Fibroblast of pulmonary artery (primary cell): ENCODE data around the gene B3GNT2.
A peak's percentile ranks its signal among the peaks of the same experiment; 100 is the strongest.

Experiments used
- DNase-seq: peaks from one replicate; pipeline ENCODE4 v3.0.0-alpha.2; 2010; ENCODE audit warnings: low read depth
- H3K4me3 ChIP-seq: replicated peaks from 2 replicates; pipeline ENCODE4 v1.5.1; 2011; ENCODE audit warnings: low read depth, mild to moderate bottlenecking, control low read depth, low read length, moderate library complexity
- TF ChIP-seq, protein P1 (sequence below): IDR thresholded peaks from 2 replicates; pipeline ENCODE4 v1.5.1; 2011; ENCODE audit warnings: mild to moderate bottlenecking, control low read depth, low read length, inconsistent platforms; ENCODE audit errors: missing control alignments

Gene B3GNT2

GRCh38 chr2:62215306-62216064 lies 19.6 kb downstream of the B3GNT2 start:
- no peak overlapping the region for H3K4me3 ChIP-seq
- TF ChIP-seq, protein P1, sequence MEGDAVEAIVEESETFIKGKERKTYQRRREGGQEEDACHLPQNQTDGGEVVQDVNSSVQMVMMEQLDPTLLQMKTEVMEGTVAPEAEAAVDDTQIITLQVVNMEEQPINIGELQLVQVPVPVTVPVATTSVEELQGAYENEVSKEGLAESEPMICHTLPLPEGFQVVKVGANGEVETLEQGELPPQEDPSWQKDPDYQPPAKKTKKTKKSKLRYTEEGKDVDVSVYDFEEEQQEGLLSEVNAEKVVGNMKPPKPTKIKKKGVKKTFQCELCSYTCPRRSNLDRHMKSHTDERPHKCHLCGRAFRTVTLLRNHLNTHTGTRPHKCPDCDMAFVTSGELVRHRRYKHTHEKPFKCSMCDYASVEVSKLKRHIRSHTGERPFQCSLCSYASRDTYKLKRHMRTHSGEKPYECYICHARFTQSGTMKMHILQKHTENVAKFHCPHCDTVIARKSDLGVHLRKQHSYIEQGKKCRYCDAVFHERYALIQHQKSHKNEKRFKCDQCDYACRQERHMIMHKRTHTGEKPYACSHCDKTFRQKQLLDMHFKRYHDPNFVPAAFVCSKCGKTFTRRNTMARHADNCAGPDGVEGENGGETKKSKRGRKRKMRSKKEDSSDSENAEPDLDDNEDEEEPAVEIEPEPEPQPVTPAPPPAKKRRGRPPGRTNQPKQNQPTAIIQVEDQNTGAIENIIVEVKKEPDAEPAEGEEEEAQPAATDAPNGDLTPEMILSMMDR: no peak
- no peak for DNase-seq

DNA sequence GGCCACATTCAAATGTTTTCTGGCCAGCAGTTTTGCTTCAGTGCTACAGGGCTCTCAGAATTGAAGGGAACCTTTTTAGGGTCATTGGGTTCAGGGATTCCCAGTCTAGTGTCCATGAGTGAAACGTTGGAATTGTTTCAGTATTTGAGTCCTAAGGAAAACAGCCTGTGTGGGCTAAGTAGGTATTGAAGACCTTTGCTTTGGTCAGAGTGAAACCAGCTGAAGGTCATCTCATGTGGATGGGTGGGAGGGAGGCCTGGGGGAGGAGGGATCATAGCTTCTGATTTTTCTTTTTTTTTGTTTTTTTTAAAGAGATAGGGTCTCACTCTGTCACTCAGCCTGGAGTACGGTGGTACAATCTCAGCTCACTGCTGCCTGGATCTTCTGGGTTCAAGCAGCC lies 20.2 kb downstream of the B3GNT2 start:
- TF ChIP-seq, protein P1: no peak
- no peak for DNase-seq
- H3K4me3 ChIP-seq: no peak overlapping the region

GRCh38 chr2:62216616-62217015 lies 20.7 kb downstream of the B3GNT2 start:
- H3K4me3 ChIP-seq: no peak overlapping the region
- peak; percentile 92 for DNase-seq
- TF ChIP-seq, protein P1: no peak

GRCh38 chr2:62217421-62217820 lies 21.5 kb downstream of the B3GNT2 start:
- no peak for DNase-seq
- H3K4me3 ChIP-seq: no peak overlapping the region
- TF ChIP-seq, protein P1: no peak

DNA sequence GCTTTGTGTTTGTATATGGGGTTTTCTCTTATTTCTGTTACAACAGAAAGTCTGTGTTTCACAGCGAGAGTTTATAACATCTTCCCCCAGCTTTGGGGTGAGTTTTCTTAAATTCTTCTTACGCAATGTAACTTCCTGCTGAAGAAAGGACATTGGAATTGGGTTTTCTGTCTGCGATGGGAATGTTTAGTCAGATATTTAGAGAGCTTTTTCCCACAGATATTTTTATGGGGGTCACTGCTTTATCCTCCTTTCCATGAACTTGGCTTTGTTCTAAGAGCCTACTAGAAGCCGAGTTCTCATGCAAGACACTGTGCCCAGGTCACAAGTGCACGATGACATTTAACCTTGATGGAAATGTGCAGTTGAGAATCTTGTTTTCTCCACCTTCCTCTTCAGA lies 22.1 kb downstream of the B3GNT2 start:
- H3K4me3 ChIP-seq: no peak overlapping the region
- peak; percentile 82 for DNase-seq
- TF ChIP-seq, protein P1: no peak

- H3K4me3 ChIP-seq: no peak overlapping the region
- no peak for DNase-seq
- TF ChIP-seq, protein P1: no peak
These were observed 23.7 kb downstream of the B3GNT2 start for GRCh38 chr2:62219407-62220159.
